HG03432 (cell line): ENCODE data around the gene PKD2L1.

Experiments used
- ATAC-seq: cut with Tn5 transposase; IDR thresholded peaks from one replicate; pipeline ENCODE4 v1.9.1; 2021; ENCODE audit warnings: mild to moderate bottlenecking, moderate library complexity; ENCODE audit not compliant: unreplicated experiment

The PKD2L1 gene

GRCh38 chr10:100356067-100357017 lies 26.3 kb upstream of the PKD2L1 start:
- no peak for ATAC-seq

DNA sequence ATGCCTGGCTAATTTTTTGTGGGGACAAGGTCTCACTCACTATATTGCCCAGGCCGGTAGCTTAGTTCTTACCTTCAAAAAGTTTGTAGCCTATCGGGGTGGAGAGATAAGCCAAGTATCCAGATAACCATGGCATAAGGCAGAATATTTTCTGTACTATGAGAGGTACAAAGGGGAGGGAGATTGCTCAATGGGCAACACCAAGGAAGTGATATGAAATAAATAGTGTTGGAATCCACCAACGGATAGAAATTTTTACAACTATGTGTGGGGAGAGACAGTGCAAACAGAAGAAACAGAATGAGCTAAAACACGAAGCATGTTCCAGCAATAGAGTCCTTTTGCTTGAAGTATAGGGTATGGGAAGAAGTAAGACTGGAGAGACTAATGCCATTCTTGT lies 25.1 kb upstream of the PKD2L1 start:
- no peak for ATAC-seq

- ATAC-seq: no peak
Measured at GRCh38 chr10:100353770-100354485, 23.9 kb upstream of the PKD2L1 start.

DNA sequence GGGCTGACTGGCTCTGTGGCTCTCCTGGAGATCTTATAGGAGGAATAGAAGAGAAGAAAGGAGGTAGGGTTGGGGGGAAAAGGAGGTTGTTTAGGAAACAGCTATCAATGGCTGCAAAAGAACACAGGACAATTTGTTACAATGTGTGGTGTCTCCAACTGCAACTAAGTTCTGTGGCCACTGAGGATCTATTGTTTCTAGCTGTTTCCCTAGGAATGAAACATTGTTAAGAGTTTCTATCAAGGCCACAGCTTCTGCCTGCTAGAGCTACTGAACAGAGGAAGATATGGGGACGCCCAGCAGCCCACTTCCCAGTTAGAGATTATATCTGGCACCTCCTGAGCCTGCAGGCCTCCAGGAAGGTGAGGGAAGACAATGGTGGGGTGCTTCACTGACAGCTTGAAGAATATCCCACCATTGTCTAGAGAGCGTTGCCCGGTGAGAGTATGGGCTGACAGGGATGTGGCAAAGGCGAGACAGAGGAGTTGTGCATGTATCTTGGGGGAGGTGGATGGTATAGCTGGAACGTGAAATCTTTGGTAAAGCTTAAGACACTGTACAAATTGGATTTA lies 21.0 kb upstream of the PKD2L1 start:
- ATAC-seq: no peak

DNA sequence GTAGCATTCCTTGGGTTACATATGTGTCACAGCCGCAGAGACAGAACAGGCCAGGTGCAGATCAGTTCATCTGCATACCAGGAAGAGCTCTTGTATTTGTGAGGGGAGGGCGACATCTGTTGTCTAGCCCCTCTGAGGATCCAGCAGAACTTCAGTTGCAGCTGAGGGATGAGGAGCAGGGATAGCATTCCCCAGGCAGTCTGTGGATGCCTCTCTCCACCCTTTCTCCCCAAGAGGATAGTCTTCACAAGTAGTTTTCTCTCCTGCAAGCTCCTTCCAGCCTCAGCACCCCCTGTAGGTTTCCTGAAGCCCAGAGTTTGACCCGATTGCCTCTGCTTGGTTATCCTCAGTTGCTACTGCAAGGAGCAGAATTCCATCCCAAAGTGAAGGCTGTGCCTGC lies 19.6 kb upstream of the PKD2L1 start:
- ATAC-seq: no peak

GRCh38 chr10:100349087-100349486 lies 19.1 kb upstream of the PKD2L1 start:
- ATAC-seq: no peak

DNA sequence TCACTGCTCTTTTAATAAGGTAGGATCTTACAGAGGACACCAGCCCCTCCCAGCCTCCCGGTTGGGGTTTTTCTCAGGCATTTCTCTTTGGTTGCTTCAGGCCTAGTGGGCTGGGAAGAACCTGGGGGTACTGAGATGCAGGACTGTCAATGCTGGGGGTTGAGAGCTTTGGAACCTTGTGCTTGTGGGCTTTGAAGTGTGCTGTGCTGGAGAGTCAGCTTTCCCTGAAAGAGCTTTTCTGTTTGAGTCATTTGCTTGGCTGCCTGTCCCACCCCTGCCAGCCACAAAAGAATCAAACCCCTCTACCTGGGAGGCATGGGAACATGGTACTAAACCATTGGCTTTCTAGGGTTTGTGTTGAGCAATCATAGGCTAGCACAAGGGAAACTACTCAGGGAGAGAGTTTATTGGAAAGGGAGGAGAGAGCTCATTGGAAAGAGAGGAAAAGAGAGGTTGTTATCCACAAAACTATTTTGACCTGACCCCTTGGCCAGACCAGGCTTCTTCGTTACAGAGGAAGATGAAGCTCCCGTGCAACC lies 18.4 kb upstream of the PKD2L1 start:
- no peak for ATAC-seq

- ATAC-seq: no peak
Measured at GRCh38 chr10:100347568-100348195, 17.7 kb upstream of the PKD2L1 start.

DNA sequence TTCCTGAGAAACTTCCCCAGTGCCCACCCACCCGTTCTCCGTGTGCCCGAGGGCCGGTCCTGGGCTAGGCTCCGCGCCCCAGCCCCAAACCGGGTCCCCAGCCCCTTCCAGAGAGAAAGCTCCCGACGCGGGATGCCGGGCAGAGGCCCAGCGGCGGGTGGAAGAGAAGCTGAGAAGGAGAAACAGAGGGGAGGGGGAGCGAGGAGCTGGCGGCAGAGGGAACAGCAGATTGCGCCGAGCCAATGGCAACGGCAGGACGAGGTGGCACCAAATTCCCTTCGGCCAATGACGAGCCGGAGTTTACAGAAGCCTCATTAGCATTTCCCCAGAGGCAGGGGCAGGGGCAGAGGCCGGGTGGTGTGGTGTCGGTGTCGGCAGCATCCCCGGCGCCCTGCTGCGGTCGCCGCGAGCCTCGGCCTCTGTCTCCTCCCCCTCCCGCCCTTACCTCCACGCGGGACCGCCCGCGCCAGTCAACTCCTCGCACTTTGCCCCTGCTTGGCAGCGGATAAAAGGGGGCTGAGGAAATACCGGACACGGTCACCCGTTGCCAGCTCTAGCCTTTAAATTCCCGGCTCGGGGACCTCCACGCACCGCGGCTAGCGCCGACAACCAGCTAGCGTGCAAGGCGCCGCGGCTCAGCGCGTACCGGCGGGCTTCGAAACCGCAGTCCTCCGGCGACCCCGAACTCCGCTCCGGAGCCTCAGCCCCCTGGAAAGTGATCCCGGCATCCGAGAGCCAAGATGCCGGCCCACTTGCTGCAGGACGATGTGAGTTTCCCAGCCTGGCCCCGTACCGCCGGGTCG lies 16.9 kb upstream of the PKD2L1 start, which contains the start of gene SCD:
Gene SCD (plus strand): TSS at position 469 of the 803 bp plus-strand sequence. CDS start 272 bp downstream, at position 741.
- peak; percentile 92 for ATAC-seq

- ATAC-seq: peak; percentile 69
Measured at GRCh38 chr10:100346351-100346764, 16.3 kb upstream of the PKD2L1 start.

GRCh38 chr10:100345570-100346330 lies 15.7 kb upstream of the PKD2L1 start:
- no peak for ATAC-seq

GRCh38 chr10:100344241-100344788 lies 14.3 kb upstream of the PKD2L1 start:
- no peak for ATAC-seq

- no peak for ATAC-seq
Measured at GRCh38 chr10:100342627-100342972, 12.6 kb upstream of the PKD2L1 start.

DNA sequence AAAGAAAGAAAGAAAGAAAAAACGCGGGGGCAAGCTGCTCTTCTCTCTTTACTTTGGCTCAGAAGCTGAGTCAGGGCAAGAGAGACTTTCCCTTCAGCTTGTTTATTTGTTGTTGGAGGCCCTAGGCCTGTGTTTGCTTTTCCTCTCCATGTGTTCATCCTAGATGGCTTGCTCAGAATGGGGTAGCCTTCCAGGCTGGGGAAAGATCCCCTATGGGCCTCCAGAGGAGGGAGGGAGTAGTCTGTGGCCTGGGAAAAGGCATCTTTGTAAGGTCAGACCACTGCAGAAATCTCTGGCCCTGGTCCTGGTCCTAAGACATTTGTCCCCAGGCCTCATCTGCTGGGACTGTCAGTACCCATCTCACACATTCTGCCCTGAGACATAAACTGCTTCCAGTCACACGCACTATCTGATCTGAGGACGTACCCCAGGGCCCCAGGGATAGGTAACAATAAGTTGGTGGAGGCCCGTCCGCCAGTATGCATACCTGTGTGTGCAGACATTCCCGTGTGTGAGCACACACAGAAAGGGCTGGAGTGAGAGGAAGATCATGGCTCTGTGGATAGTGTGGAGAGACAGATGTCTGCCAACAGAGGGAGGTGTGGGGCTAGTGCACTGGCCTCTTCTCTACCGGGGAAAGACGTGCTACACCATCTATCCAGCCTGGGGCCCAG lies 12.1 kb upstream of the PKD2L1 start:
- no peak for ATAC-seq

DNA sequence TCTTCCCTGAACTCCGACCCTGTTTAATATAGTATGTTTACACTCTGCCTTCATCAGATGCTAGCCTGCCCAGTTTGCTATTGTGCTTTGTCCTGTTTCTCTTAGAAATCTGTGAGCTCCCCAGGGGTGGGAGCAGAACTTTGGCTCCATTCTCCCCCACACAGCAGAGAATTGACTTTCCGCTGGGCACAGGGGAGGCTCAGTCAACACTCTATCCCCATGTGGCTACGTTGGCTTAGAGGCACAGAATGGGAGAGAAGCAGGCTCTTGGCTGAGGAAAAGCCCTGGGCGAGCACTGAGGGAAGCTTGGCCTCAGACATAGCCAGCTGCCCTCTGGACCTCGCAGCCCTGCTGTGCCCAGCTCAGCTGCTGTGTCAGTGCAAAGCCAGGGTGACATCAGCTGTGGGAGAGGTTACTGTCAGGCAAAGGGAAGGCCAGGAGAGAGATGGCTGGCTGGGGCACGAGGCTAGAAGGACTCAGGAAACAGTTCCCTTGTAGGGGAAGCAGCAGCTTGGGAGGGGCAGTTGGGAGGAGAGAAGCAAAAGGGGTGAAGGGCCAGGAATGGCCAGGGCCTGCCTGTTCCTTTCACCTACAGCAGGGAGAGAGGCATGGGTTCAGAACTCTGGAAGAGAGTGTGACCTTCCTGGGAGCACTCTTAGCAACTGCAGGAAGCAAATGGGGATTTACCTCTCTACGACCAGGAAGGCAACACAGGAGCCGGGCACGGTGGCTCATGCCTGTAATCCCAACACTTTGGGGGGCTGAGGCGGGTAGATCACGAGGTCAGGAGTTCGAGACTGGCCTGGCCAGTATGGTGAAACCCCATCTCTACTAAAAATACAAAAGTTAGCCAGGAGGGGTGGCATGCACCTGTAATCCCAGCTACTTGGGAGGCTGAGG lies 11.2 kb upstream of the PKD2L1 start:
- ATAC-seq: no peak

GRCh38 chr10:100339236-100339635 lies 9.2 kb upstream of the PKD2L1 start:
- ATAC-seq: peak; percentile 63

- no peak for ATAC-seq
Measured at GRCh38 chr10:100338434-100339036, 8.5 kb upstream of the PKD2L1 start.
